Measurements from ENCODE around the gene GBP1.
"Not testable (repeated sequence)": the region's sequence is repeated elsewhere in the genome, so short reads cannot be mapped to it uniquely, and the experiment has no call there.

The GBP1 gene

GRCh38 chr1:89081005-89081404, 16.0 kb upstream of the GBP1 start:
- DNase-seq (ENCODE audit: low read depth) = no peak
- no peak overlapping the region for H3K4me3 ChIP-seq (ENCODE audit: low read length)
- TF ChIP-seq CTCF (IDR thresholded peaks at IDR 0.05; ENCODE audit: insufficient read depth, low read depth, low read length, missing control alignments) = no peak

- not testable (repeated sequence) for H3K4me3 ChIP-seq (ENCODE audit: low read length)
These were observed 15.1 kb upstream of the GBP1 start for GRCh38 chr1:89080068-89080467.

GRCh38 chr1:89072466-89073065, 7.6 kb upstream of the GBP1 start:
- not testable (repeated sequence) for DNase-seq (ENCODE audit: low read depth); H3K4me3 ChIP-seq (ENCODE audit: low read length)

More at GRCh38 chr1:89080068-89080467, 15.1 kb upstream of the GBP1 start:
- not testable (repeated sequence) for DNase-seq (ENCODE audit: low read depth)

GRCh38 chr1:89070509-89070908, 5.5 kb upstream of the GBP1 start:
- DNase-seq (ENCODE audit: low read depth) = no peak
- TF ChIP-seq CTCF (IDR thresholded peaks at IDR 0.05; ENCODE audit: insufficient read depth, low read depth, low read length, missing control alignments) = no peak
- H3K4me3 ChIP-seq (ENCODE audit: low read length) = no peak overlapping the region

- TF ChIP-seq CTCF (IDR thresholded peaks at IDR 0.05; ENCODE audit: insufficient read depth, low read depth, low read length, missing control alignments) = no peak
- no peak overlapping the region for H3K4me3 ChIP-seq (ENCODE audit: low read length)
- no peak for DNase-seq (ENCODE audit: low read depth)
These were observed 4.9 kb upstream of the GBP1 start for GRCh38 chr1:89069951-89070350.

- H3K4me3 ChIP-seq (ENCODE audit: low read length) = no peak overlapping the region
- TF ChIP-seq CTCF (IDR thresholded peaks at IDR 0.05; ENCODE audit: insufficient read depth, low read depth, low read length, missing control alignments) = no peak
- DNase-seq (ENCODE audit: low read depth) = peak; percentile 51
These were observed 3.3 kb upstream of the GBP1 start for GRCh38 chr1:89068291-89068690.

- no peak for TF ChIP-seq CTCF (IDR thresholded peaks at IDR 0.05; ENCODE audit: insufficient read depth, low read depth, low read length, missing control alignments)
- H3K4me3 ChIP-seq (ENCODE audit: low read length) = peak overlapping the region; percentile 59
- DNase-seq (ENCODE audit: low read depth) = no peak
These were observed 376 bp downstream of the GBP1 start for GRCh38 chr1:89064632-89065031.

GRCh38 chr1:89063094-89063493, 1.9 kb downstream of the GBP1 start:
- no peak for DNase-seq (ENCODE audit: low read depth)
- H3K4me3 ChIP-seq (ENCODE audit: low read length) = no peak overlapping the region
- no peak for TF ChIP-seq CTCF (IDR thresholded peaks at IDR 0.05; ENCODE audit: insufficient read depth, low read depth, low read length, missing control alignments)

Measured in epithelial cell of esophagus (primary cell).